Measurements from ENCODE around the gene CYTH1.
A peak's percentile ranks its signal among the peaks of the same experiment; 100 is the strongest.

The CYTH1 gene

DNA sequence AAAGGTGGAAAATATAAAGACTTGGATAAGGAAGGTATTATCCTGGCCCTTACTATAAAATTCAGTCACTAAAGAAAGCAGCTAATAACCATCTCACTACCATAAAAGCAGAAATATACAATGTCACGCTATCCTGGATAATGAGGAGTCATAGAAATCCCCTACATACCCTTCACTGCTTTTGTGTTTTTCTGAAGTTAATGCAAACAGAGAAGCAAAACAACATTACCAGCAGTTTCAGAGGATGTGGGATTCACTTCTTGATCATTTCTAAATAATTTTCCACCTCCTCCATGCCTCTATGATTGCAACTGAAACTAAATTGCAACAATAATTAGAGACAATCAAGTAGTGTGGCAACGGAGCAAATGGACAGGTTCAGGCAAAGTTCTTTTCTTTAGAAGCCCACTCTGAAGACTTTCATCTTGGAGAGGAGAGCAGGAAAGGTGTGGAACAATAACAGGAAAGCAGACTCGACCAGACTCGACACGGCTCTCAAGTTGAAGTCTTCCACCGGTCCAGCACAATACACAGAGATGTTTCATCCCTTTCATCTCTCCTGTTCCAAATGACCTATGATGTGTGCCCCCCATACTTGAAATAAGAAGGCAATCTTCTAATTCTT is 10.2 kb downstream of the CYTH1 start:
- Histone ChIP-seq H3K9me3 (ENCODE audit: control insufficient read depth, insufficient read depth, low read depth, low read length) (no peaks in the 10 kb centered on the region), H3K27ac (ENCODE audit: extremely low read depth, low read depth, low read length) (0 out of 2 replicates have a peak overlapping the region, but pooled peaks have one; percentile 19), H3K36me3 (ENCODE audit: control insufficient read depth in 2 of 2, insufficient read depth in 1 of 2, low read length in 2 of 2) (no peaks in the 10 kb centered on the region), H3K4me1 (ENCODE audit: control insufficient read depth, insufficient read depth, low read length) (peaks cover 11% of the 10 kb centered on the region), H3K4me3 (ENCODE audit: low read depth, low read length) (no peak overlapping the region)
- CTCF ChIA-PET: no interaction called here
- POLR2A ChIA-PET: no interaction called here
- TF ChIP-seq ZNF544 (tag by site-specific recombination; IDR thresholded peaks at IDR 0.05) (no peak), KLF7 (tag by site-specific recombination; IDR thresholded peaks at IDR 0.05; ENCODE audit: borderline replicate concordance) (no peak), ZNF121 (tag by site-specific recombination; IDR thresholded peaks at IDR 0.05) (no peak), ZNF549 (tag by site-specific recombination; IDR thresholded peaks at IDR 0.05) (no peak), ZNF660 (tag by site-specific recombination; IDR thresholded peaks at IDR 0.05) (no peak), ZNF350 (tag by site-specific recombination; IDR thresholded peaks at IDR 0.05) (no peak), ZNF529 (tag by site-specific recombination; IDR thresholded peaks at IDR 0.05; ENCODE audit: insufficient replicate concordance) (no peak), IKZF3 (tag by site-specific recombination; IDR thresholded peaks at IDR 0.05) (no peak), ZNF10 (tag by site-specific recombination; IDR thresholded peaks at IDR 0.05) (no peak)
- TF ChIP-seq, protein P1, sequence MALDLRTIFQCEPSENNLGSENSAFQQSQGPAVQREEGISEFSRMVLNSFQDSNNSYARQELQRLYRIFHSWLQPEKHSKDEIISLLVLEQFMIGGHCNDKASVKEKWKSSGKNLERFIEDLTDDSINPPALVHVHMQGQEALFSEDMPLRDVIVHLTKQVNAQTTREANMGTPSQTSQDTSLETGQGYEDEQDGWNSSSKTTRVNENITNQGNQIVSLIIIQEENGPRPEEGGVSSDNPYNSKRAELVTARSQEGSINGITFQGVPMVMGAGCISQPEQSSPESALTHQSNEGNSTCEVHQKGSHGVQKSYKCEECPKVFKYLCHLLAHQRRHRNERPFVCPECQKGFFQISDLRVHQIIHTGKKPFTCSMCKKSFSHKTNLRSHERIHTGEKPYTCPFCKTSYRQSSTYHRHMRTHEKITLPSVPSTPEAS (tag by site-specific recombination; IDR thresholded peaks at IDR 0.05): no peak
- TF ChIP-seq, protein P2, sequence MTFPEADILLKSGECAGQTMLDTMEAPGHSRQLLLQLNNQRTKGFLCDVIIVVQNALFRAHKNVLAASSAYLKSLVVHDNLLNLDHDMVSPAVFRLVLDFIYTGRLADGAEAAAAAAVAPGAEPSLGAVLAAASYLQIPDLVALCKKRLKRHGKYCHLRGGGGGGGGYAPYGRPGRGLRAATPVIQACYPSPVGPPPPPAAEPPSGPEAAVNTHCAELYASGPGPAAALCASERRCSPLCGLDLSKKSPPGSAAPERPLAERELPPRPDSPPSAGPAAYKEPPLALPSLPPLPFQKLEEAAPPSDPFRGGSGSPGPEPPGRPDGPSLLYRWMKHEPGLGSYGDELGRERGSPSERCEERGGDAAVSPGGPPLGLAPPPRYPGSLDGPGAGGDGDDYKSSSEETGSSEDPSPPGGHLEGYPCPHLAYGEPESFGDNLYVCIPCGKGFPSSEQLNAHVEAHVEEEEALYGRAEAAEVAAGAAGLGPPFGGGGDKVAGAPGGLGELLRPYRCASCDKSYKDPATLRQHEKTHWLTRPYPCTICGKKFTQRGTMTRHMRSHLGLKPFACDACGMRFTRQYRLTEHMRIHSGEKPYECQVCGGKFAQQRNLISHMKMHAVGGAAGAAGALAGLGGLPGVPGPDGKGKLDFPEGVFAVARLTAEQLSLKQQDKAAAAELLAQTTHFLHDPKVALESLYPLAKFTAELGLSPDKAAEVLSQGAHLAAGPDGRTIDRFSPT (tag by site-specific recombination; IDR thresholded peaks at IDR 0.05): no peak

DNA sequence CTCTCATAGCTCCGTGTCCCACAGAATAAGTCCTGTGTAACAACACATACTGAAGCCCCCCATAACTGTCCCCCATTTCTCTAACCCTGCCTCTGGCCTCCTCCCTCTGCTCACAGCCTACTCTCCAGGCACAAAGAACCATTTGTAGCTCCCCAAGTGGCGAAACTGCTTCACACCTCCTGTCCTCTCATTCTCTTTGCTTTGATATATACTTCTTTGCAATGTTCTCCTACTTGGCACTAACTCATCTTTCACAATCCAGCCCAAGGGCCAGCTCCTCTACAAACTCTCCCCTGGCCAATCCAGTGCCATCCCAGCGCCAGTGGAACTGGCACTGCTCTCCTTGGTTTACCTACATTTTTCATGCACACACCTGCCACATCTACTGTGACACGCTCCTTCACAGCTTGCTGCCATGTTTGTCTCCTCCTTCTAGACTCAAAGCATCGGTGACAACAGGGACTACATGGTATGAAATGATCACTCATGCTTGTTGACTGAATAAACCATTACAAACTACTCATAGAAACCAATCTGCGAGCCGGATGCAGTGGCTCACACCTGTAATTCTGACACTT is 12.8 kb downstream of the CYTH1 start:
- POLR2A ChIA-PET: interaction anchor here (0.7 kb wide), 2 partner anchors 10 to 811 kb away, joined by 3 read pairs; no protein-coding TSS in a partner anchor
- no peaks in the 10 kb centered on the region for H3K36me3 ChIP-seq (ENCODE audit: control insufficient read depth in 2 of 2, insufficient read depth in 1 of 2, low read length in 2 of 2)
- H3K27ac ChIP-seq (ENCODE audit: extremely low read depth, low read depth, low read length): no peak overlapping the region
- CTCF ChIA-PET: interaction anchor here (0.6 to 1.0 kb wide), 3 partner anchors 25 to 50 kb away, joined by 3 to 5 read pairs (median 3); no protein-coding TSS in a partner anchor
- no peaks in the 10 kb centered on the region for H3K9me3 ChIP-seq (ENCODE audit: control insufficient read depth, insufficient read depth, low read depth, low read length)
- H3K4me3 ChIP-seq (ENCODE audit: low read depth, low read length): no peak overlapping the region
- peaks cover 11% of the 10 kb centered on the region for H3K4me1 ChIP-seq (ENCODE audit: control insufficient read depth, insufficient read depth, low read length)
- TF ChIP-seq ZNF138 (tag by site-specific recombination; IDR thresholded peaks at IDR 0.05; ENCODE audit: borderline replicate concordance): no peak
- no peak for TF ChIP-seq RBAK (tag by site-specific recombination; IDR thresholded peaks at IDR 0.05)
- TF ChIP-seq ZBTB20 (tag by site-specific recombination; IDR thresholded peaks at IDR 0.05): no peak
- no peak for TF ChIP-seq ZNF843 (tag by site-specific recombination; IDR thresholded peaks at IDR 0.05)
- no peak for TF ChIP-seq ZNF114 (tag by site-specific recombination; IDR thresholded peaks at IDR 0.05)
- TF ChIP-seq, protein P3, sequence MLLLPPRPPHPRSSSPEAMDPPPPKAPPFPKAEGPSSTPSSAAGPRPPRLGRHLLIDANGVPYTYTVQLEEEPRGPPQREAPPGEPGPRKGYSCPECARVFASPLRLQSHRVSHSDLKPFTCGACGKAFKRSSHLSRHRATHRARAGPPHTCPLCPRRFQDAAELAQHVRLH (tag by site-specific recombination; IDR thresholded peaks at IDR 0.05): no peak
- TF ChIP-seq, protein P4, sequence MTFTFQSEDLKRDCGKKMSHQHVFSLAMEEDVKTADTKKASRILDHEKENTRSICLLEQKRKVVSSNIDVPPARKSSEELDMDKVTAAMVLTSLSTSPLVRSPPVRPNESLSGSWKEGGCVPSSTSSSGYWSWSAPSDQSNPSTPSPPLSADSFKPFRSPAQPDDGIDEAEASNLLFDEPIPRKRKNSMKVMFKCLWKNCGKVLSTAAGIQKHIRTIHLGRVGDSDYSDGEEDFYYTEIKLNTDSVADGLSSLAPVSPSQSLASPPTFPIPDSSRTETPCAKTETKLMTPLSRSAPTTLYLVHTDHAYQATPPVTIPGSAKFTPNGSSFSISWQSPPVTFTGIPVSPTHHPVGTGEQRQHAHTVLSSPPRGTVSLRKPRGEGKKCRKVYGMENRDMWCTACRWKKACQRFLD (tag by site-specific recombination; IDR thresholded peaks at IDR 0.05): no peak
- TF ChIP-seq, protein P5, sequence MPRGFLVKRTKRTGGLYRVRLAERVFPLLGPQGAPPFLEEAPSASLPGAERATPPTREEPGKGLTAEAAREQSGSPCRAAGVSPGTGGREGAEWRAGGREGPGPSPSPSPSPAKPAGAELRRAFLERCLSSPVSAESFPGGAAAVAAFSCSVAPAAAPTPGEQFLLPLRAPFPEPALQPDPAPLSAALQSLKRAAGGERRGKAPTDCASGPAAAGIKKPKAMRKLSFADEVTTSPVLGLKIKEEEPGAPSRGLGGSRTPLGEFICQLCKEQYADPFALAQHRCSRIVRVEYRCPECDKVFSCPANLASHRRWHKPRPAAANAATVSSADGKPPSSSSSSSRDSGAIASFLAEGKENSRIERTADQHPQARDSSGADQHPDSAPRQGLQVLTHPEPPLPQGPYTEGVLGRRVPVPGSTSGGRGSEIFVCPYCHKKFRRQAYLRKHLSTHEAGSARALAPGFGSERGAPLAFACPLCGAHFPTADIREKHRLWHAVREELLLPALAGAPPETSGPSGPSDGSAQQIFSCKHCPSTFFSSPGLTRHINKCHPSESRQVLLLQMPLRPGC (tag by site-specific recombination; IDR thresholded peaks at IDR 0.05): no peak
- no peak for TF ChIP-seq GLIS2 (tag by site-specific recombination; IDR thresholded peaks at IDR 0.05)
- no peak for TF ChIP-seq MZF1 (tag by site-specific recombination; IDR thresholded peaks at IDR 0.05; ENCODE audit: borderline replicate concordance)
- TF ChIP-seq, protein P6, sequence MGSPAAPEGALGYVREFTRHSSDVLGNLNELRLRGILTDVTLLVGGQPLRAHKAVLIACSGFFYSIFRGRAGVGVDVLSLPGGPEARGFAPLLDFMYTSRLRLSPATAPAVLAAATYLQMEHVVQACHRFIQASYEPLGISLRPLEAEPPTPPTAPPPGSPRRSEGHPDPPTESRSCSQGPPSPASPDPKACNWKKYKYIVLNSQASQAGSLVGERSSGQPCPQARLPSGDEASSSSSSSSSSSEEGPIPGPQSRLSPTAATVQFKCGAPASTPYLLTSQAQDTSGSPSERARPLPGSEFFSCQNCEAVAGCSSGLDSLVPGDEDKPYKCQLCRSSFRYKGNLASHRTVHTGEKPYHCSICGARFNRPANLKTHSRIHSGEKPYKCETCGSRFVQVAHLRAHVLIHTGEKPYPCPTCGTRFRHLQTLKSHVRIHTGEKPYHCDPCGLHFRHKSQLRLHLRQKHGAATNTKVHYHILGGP (tag by site-specific recombination; IDR thresholded peaks at IDR 0.05): no peak
- no peak for TF ChIP-seq ZNF830 (tag by site-specific recombination; IDR thresholded peaks at IDR 0.05; ENCODE audit: low read depth)
- TF ChIP-seq OSR2 (tag by site-specific recombination; IDR thresholded peaks at IDR 0.05): no peak

Data from HEK293 (cell line).